Esophagus muscularis mucosa (tissue), 4 donors: Measurements from ENCODE around the gene NSMF. TPM values are rescaled to one million over a fixed set of nuclear protein-coding genes. Genes with fewer than 3 reads are reported as not detected.

Experiments
- DNase-seq: peaks from one replicate; pipeline ENCODE4 v3.0.0-alpha.2; 2017; ENCODE audit errors: extremely low spot score
- H3K27ac ChIP-seq, 4 donors: fragments of 200-600 bp; sonication (generic); replicated peaks in 1 of 4; 1 replicate in 3 of 4; 2 replicates in 1 of 4; pipeline ENCODE4 v1.5.1; 2016 to 2019; ENCODE audit warnings: mild to moderate bottlenecking in 1 of 4
- H3K27me3 ChIP-seq, 4 donors: fragments of 200-600 bp; sonication (generic); one replicate each; pipeline versions ENCODE4 v1.5.1 to v1.6.0; 2016 to 2019
- H3K36me3 ChIP-seq, 4 donors: fragments of 200-600 bp; sonication (generic); one replicate each; pipeline ENCODE4 v1.5.1; 2016 to 2019
- H3K4me1 ChIP-seq, 4 donors: fragments of 200-600 bp; sonication (generic); one replicate each; pipeline ENCODE4 v1.5.1; 2016 to 2019
- H3K4me3 ChIP-seq, 4 donors: fragments of 200-600 bp; sonication (generic); 1 replicate in 2 of 4; 2 replicates in 2 of 4; pipeline ENCODE4 v1.5.1; 2016 to 2019; ENCODE audit warnings: mild to moderate bottlenecking in 4 of 4, moderate library complexity in 1 of 4
- H3K9me3 ChIP-seq, 4 donors: fragments of 200-600 bp; sonication (generic); 1 replicate in 3 of 4; 2 replicates in 1 of 4; pipeline ENCODE4 v1.5.1; 2016 to 2019
- CTCF ChIP-seq, 3 experiments: fragments of 200-600 bp in 2 of 3; fragments of 450-650 bp in 1 of 3; sonication (generic) in 2 of 3; IDR thresholded peaks; one replicate each; pipeline ENCODE4 v1.5.1; 2017 to 2019; ENCODE audit warnings: antibody characterized with exemption in 3 of 3, mild to moderate bottlenecking in 2 of 3, moderate library complexity in 1 of 3
- EP300 ChIP-seq: sonication (generic); formaldehyde crosslinking; IDR thresholded peaks from one replicate; pipeline ENCODE4 v1.6.1; 2017; ENCODE audit warnings: antibody characterized with exemption
- POLR2A ChIP-seq: fragments of 450-650 bp; IDR thresholded peaks from one replicate; pipeline ENCODE4 v1.6.1; 2017; ENCODE audit warnings: antibody characterized with exemption, moderate library complexity, mild to moderate bottlenecking, low read depth
- POLR2AphosphoS5 ChIP-seq, 2 donors: sonication (generic); formaldehyde crosslinking; IDR thresholded peaks; one replicate each; pipeline ENCODE4 v1.6.1; 2017; ENCODE audit warnings: antibody characterized with exemption in 2 of 2
- WGBS: methylation state at CpG from one replicate; pipeline ENCODE4 v1.1.5; 2018; 5-methylcytosine and 5-hydroxymethylcytosine counted together
- intact Hi-C: fragments of 100-400 bp; cut with DNase I; formaldehyde crosslinking; loops from one replicate; pipeline ENCODE4 v1.15.1; 2023
- total RNA-seq, 4 donors: library from RNA; depleted of rRNA; stranded (reverse); fragments of >200 nt; gene quantifications; one replicate each; pipeline versions ENCODE4 v1.1.0 to v1.2.1, GENCODE V29; 2016

Gene NSMF
- total RNA-seq, 4 donors from 2014 or later = 41.9 to 71.0 (median 58.9) TPM

- H3K36me3 ChIP-seq = peaks cover 0 to 27% (median 12%) of the 10 kb centered on the region in 4 donors
- H3K27ac ChIP-seq = no peak overlapping the region
- intact Hi-C loops = no loop called here
- no peaks in the 10 kb centered on the region for H3K9me3 ChIP-seq
- WGBS = 77% methylated on average over 25 of the region's 35 CpGs
- no peaks in the 10 kb centered on the region for H3K27me3 ChIP-seq
- TF ChIP-seq POLR2A = no peak
- TF ChIP-seq EP300 = no peak
- no peak for TF ChIP-seq POLR2AphosphoS5 (IDR thresholded peaks at IDR 0.05)
- no peak for DNase-seq
- no peak overlapping the region for H3K4me3 ChIP-seq
- peaks cover 0 to 9% (median 9%) of the 10 kb centered on the region in 4 donors for H3K4me1 ChIP-seq
These were observed 27.7 kb upstream of the NSMF start for GRCh38 chr9:137486545-137487453.

GRCh38 chr9:137486141-137486490 is 27.0 kb upstream of the NSMF start:
- H3K9me3 ChIP-seq = no peaks in the 10 kb centered on the region
- no peak overlapping the region for H3K27ac ChIP-seq
- 91% methylated on average over 15 of the region's 15 CpGs for WGBS
- H3K36me3 ChIP-seq = peaks cover 0 to 21% (median 9%) of the 10 kb centered on the region in 4 donors
- no peaks in the 10 kb centered on the region for H3K27me3 ChIP-seq
- intact Hi-C loops = no loop called here
- no peak overlapping the region for H3K4me3 ChIP-seq
- no peak for DNase-seq
- TF ChIP-seq POLR2AphosphoS5 (IDR thresholded peaks at IDR 0.05) (no peak), POLR2A (no peak), EP300 (no peak), CTCF (IDR thresholded peaks at IDR 0.05) (no peak)
- peaks cover 0 to 15% (median 10%) of the 10 kb centered on the region in 4 donors for H3K4me1 ChIP-seq

GRCh38 chr9:137485343-137486140 is 26.4 kb upstream of the NSMF start:
- Histone ChIP-seq H3K4me3 (no peak overlapping the region), H3K4me1 (peaks cover 0 to 15% (median 10%) of the 10 kb centered on the region in 4 donors), H3K27ac (no peak overlapping the region), H3K27me3 (no peaks in the 10 kb centered on the region), H3K9me3 (no peaks in the 10 kb centered on the region), H3K36me3 (peaks cover 0 to 21% (median 8%) of the 10 kb centered on the region in 4 donors)
- TF ChIP-seq EP300 = no peak
- no peak for TF ChIP-seq POLR2A
- no peak for TF ChIP-seq POLR2AphosphoS5 (IDR thresholded peaks at IDR 0.05)
- no peak for TF ChIP-seq CTCF (IDR thresholded peaks at IDR 0.05)
- WGBS = 95% methylated on average over 15 of the region's 26 CpGs
- intact Hi-C loops = no loop called here
- DNase-seq = no peak

- H3K4me3 ChIP-seq = no peak overlapping the region
- peaks cover 0 to 15% (median 10%) of the 10 kb centered on the region in 4 donors for H3K4me1 ChIP-seq
- H3K27ac ChIP-seq = no peak overlapping the region
- peaks cover 0 to 22% (median 8%) of the 10 kb centered on the region in 4 donors for H3K36me3 ChIP-seq
- no peaks in the 10 kb centered on the region for H3K9me3 ChIP-seq
- no peak for DNase-seq
- no peaks in the 10 kb centered on the region for H3K27me3 ChIP-seq
- TF ChIP-seq EP300 (no peak), CTCF (IDR thresholded peaks at IDR 0.05) (no peak), POLR2A (no peak), POLR2AphosphoS5 (IDR thresholded peaks at IDR 0.05) (no peak)
- intact Hi-C loops = no loop called here
- WGBS = 90% methylated on average over 19 of the region's 27 CpGs
These were observed 25.6 kb upstream of the NSMF start for GRCh38 chr9:137484551-137485315.
